ENCODE measurements around the gene VILL.

DNA sequence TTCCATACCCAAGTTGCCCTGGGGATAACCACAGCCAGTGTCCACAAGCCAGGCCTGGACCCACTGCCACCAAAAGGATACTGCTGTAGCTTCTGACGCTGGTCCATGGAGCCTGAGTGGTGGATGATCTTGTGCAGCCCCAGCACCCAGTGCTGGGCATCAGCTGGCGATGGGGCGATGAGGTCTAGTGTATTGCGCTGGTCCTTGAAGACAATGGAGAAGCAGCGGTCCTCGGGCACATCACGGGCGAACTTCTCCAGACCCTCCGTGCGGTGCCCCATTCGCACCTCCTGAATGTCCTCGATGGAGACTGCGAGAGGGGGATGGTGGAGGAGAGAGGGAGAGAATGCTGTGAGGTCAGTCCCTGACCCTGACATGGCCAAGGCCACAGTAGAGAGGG is 25.8 kb downstream of the VILL start:
- TF ChIP-seq, protein P1, sequence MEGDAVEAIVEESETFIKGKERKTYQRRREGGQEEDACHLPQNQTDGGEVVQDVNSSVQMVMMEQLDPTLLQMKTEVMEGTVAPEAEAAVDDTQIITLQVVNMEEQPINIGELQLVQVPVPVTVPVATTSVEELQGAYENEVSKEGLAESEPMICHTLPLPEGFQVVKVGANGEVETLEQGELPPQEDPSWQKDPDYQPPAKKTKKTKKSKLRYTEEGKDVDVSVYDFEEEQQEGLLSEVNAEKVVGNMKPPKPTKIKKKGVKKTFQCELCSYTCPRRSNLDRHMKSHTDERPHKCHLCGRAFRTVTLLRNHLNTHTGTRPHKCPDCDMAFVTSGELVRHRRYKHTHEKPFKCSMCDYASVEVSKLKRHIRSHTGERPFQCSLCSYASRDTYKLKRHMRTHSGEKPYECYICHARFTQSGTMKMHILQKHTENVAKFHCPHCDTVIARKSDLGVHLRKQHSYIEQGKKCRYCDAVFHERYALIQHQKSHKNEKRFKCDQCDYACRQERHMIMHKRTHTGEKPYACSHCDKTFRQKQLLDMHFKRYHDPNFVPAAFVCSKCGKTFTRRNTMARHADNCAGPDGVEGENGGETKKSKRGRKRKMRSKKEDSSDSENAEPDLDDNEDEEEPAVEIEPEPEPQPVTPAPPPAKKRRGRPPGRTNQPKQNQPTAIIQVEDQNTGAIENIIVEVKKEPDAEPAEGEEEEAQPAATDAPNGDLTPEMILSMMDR (conservative IDR thresholded peaks at IDR 0.05; ENCODE audit: low read depth, low read length), result no peak
- no peak for TF ChIP-seq EZH2 (IDR thresholded peaks at IDR 0.05; ENCODE audit: borderline replicate concordance, low read depth, low read length, poor library complexity, severe bottlenecking)
